K562 (cell line): ENCODE measurements around the gene FARP1.

Experiments
- NBN ChIP-seq: fragments of 450-650 bp; IDR thresholded peaks from 2 replicates; pipeline ENCODE4 v1.6.1; 2016; ENCODE audit warnings: low read depth, mild to moderate bottlenecking
- POLR2AphosphoS5 ChIP-seq: IDR thresholded peaks from 2 replicates; pipeline ENCODE4 v1.6.1; 2011; ENCODE audit warnings: mild to moderate bottlenecking, low read depth, low read length, moderate library complexity; ENCODE audit not compliant: control insufficient read depth, insufficient read depth
- RAD21 ChIP-seq, 2 experiments: fragments of 250-450 bp in 1 of 2; fragments of 450-650 bp in 1 of 2; sonication (Bioruptor Pico) in 1 of 2; formaldehyde crosslinking in 1 of 2; IDR thresholded peaks in 1 of 2; conservative IDR thresholded peaks in 1 of 2; 2 replicates each; pipeline versions ENCODE4 v1.4.0 to v1.8.0; 2020 to 2022; ENCODE audit warnings: mild to moderate bottlenecking in 2 of 2, moderate library complexity in 1 of 2
- SMARCC2 ChIP-seq: fragments of 450-650 bp; IDR thresholded peaks from 2 replicates; pipeline ENCODE4 v1.6.1; 2017; ENCODE audit warnings: antibody characterized with exemption, moderate library complexity, mild to moderate bottlenecking, low read depth
- TF ChIP-seq, protein P1 (sequence below): fragments of 450-650 bp; formaldehyde crosslinking; IDR thresholded peaks from 2 replicates; pipeline ENCODE4 v1.4.0; 2022; ENCODE audit warnings: missing genetic modification characterization

DNA sequence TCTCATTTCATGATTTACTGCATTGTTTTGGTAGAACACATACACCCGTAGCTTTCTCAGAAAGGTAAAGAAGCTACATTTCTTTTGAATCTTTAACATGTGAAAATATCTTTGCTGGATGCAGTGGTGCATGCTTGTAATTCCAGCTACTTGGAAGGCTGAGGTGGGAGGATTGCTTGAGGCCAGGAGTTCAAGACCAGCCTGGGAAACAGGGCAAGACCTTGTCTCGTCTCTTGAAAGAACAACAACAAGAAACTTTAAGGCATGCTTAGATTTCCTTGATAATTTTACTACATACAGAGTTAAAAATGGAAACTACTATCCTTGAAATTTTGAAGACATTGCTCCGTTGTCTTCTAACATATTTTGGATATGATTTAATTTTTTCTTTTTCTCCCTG, 26.4 kb downstream of the FARP1 start:
- TF ChIP-seq SMARCC2 = no peak
- no peak for TF ChIP-seq NBN
- TF ChIP-seq, protein P1, sequence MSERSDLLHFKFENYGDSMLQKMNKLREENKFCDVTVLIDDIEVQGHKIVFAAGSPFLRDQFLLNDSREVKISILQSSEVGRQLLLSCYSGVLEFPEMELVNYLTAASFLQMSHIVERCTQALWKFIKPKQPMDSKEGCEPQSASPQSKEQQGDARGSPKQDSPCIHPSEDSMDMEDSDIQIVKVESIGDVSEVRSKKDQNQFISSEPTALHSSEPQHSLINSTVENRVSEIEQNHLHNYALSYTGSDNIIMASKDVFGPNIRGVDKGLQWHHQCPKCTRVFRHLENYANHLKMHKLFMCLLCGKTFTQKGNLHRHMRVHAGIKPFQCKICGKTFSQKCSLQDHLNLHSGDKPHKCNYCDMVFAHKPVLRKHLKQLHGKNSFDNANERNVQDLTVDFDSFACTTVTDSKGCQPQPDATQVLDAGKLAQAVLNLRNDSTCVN (CRISPR knock-in tag) = no peak
- TF ChIP-seq RAD21 (CRISPR knock-in tag; conservative IDR thresholded peaks at IDR 0.05 in 1 of 2, IDR thresholded peaks at IDR 0.05 in 1 of 2) = no peak
- TF ChIP-seq POLR2AphosphoS5 = no peak
